ENCODE data around the gene GARRE1. TPM values are rescaled to one million over a fixed set of nuclear protein-coding genes. Genes with fewer than 3 reads are reported as not detected.
A peak's percentile ranks its signal among the peaks of the same experiment; 100 is the strongest.

GARRE1 gene
- total RNA-seq, 4 donors from 2014 or later: 8.5 to 13.7 (median 9.2) TPM

GRCh38 chr19:34261334-34262109 lies 7.2 kb downstream of the GARRE1 start:
- no peak overlapping the region for H3K4me3 ChIP-seq
- H3K36me3 ChIP-seq: peaks cover 0 to 5% (median 0%) of the 10 kb centered on the region in 3 donors
- 75 to 76% methylated on average over 6 of the region's 6 CpGs for WGBS, 2 donors
- intact Hi-C loops (cut with DNase I): no loop called here
- no peaks in the 10 kb centered on the region for H3K9me3 ChIP-seq
- H3K4me1 ChIP-seq: peaks cover 0 to 45% (median 7%) of the 10 kb centered on the region in 3 donors
- H3K27me3 ChIP-seq: no peaks in the 10 kb centered on the region
- no peak overlapping the region for H3K27ac ChIP-seq
- TF ChIP-seq CTCF (IDR thresholded peaks at IDR 0.05) (no peak), POLR2A (IDR thresholded peaks at IDR 0.05) (no peak)
- no peak for DNase-seq

GRCh38 chr19:34263745-34264237 lies 9.4 kb downstream of the GARRE1 start:
- TF ChIP-seq POLR2A (IDR thresholded peaks at IDR 0.05) (no peak), CTCF (IDR thresholded peaks at IDR 0.05) (no peak)
- 81 to 91% methylated on average over 8 of the region's 8 CpGs for WGBS, 2 donors
- Histone ChIP-seq H3K36me3 (peaks cover 0 to 1% (median 0%) of the 10 kb centered on the region in 3 donors), H3K4me3 (no peak overlapping the region), H3K9me3 (no peaks in the 10 kb centered on the region), H3K27ac (no peak overlapping the region), H3K4me1 (peaks cover 0 to 48% (median 5%) of the 10 kb centered on the region in 3 donors), H3K27me3 (no peaks in the 10 kb centered on the region)
- intact Hi-C loops (cut with DNase I): no loop called here
- no peak for DNase-seq

GRCh38 chr19:34265221-34265650 lies 10.9 kb downstream of the GARRE1 start:
- Histone ChIP-seq H3K36me3 (no peaks in the 10 kb centered on the region), H3K27me3 (no peaks in the 10 kb centered on the region), H3K4me3 (peak overlapping the region in 2 of 4 donors; percentile 11 to 42), H3K27ac (peak overlapping the region in 3 of 4 donors; percentile 30 to 74 (median 50)), H3K9me3 (no peaks in the 10 kb centered on the region), H3K4me1 (peaks cover 0 to 54% (median 8%) of the 10 kb centered on the region in 3 donors)
- WGBS, 2 donors: 62 to 63% methylated on average over 5 to 6 of the region's 6 CpGs
- intact Hi-C loops (cut with DNase I): no loop called here
- no peak for DNase-seq
- TF ChIP-seq CTCF (IDR thresholded peaks at IDR 0.05) (no peak), POLR2A (IDR thresholded peaks at IDR 0.05) (no peak)

- WGBS, 2 donors: 49 to 62% methylated on average over 8 of the region's 8 CpGs
- intact Hi-C loops (cut with DNase I): no loop called here
- peak overlapping the region in 1 of 4 donors; percentile 0 for H3K4me3 ChIP-seq
Observed at GRCh38 chr19:34269081-34269480, 14.7 kb downstream of the GARRE1 start.

More at GRCh38 chr19:34269081-34269480, 14.7 kb downstream of the GARRE1 start:
- peaks cover 0 to 57% (median 12%) of the 10 kb centered on the region in 3 donors for H3K4me1 ChIP-seq
- peak overlapping the region; percentile 11 to 79 (median 72) for H3K27ac ChIP-seq
- no peaks in the 10 kb centered on the region for H3K9me3 ChIP-seq
- TF ChIP-seq POLR2A (IDR thresholded peaks at IDR 0.05) (no peak), CTCF (IDR thresholded peaks at IDR 0.05) (no peak)
- no peaks in the 10 kb centered on the region for H3K36me3 ChIP-seq
- no peak for DNase-seq
- no peaks in the 10 kb centered on the region for H3K27me3 ChIP-seq

Data from esophagus squamous epithelium (tissue), 5 donors.